ENCODE results near the gene DHRS3. TPM values are rescaled to one million over a fixed set of nuclear protein-coding genes. Genes with fewer than 3 reads are reported as not detected.
A peak's percentile ranks its signal among the peaks of the same experiment; 100 is the strongest.

The DHRS3 gene
- total RNA-seq, 4 donors from 2014 or later: 180 to 449 (median 358) TPM

DNA sequence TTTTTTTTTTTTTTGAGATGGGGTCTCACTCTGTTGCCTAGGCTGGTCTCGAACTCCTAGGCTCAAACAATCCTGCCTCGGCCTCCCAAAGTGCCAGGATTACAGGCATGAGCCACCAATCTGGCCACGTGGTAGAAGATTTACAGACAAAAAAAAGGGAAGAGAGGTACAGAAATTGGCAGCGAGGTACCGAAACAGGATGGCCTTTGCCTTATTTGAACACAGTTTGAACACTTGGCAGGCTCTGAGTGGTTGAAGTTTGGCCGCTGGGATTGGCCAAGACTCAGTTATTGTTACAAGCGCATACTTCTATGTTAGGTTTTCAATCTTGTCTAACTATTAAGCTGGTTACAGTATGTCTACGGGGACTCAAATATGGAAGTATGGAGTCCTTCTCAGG lies 19.7 kb upstream of the DHRS3 start:
- Histone ChIP-seq H3K27me3 (no peaks in the 10 kb centered on the region), H3K27ac (no peak overlapping the region), H3K4me3 (no peak overlapping the region), H3K36me3 (no peaks in the 10 kb centered on the region), H3K9me3 (peaks cover 0 to 26% (median 5%) of the 10 kb centered on the region in 4 donors), H3K4me1 (peaks cover 0 to 13% (median 0%) of the 10 kb centered on the region in 4 donors)
- TF ChIP-seq POLR2A (IDR thresholded peaks at IDR 0.05) (no peak), EP300 (IDR thresholded peaks at IDR 0.05) (no peak)
- TF ChIP-seq, protein P1, sequence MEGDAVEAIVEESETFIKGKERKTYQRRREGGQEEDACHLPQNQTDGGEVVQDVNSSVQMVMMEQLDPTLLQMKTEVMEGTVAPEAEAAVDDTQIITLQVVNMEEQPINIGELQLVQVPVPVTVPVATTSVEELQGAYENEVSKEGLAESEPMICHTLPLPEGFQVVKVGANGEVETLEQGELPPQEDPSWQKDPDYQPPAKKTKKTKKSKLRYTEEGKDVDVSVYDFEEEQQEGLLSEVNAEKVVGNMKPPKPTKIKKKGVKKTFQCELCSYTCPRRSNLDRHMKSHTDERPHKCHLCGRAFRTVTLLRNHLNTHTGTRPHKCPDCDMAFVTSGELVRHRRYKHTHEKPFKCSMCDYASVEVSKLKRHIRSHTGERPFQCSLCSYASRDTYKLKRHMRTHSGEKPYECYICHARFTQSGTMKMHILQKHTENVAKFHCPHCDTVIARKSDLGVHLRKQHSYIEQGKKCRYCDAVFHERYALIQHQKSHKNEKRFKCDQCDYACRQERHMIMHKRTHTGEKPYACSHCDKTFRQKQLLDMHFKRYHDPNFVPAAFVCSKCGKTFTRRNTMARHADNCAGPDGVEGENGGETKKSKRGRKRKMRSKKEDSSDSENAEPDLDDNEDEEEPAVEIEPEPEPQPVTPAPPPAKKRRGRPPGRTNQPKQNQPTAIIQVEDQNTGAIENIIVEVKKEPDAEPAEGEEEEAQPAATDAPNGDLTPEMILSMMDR (IDR thresholded peaks at IDR 0.05): no peak
- whole genome bisulfite sequencing, 2 donors: 85 to 88% methylated on average over 8 of the region's 8 CpGs
- DNase-seq (ENCODE audit: low spot score in 2 of 2): no peak

DNA sequence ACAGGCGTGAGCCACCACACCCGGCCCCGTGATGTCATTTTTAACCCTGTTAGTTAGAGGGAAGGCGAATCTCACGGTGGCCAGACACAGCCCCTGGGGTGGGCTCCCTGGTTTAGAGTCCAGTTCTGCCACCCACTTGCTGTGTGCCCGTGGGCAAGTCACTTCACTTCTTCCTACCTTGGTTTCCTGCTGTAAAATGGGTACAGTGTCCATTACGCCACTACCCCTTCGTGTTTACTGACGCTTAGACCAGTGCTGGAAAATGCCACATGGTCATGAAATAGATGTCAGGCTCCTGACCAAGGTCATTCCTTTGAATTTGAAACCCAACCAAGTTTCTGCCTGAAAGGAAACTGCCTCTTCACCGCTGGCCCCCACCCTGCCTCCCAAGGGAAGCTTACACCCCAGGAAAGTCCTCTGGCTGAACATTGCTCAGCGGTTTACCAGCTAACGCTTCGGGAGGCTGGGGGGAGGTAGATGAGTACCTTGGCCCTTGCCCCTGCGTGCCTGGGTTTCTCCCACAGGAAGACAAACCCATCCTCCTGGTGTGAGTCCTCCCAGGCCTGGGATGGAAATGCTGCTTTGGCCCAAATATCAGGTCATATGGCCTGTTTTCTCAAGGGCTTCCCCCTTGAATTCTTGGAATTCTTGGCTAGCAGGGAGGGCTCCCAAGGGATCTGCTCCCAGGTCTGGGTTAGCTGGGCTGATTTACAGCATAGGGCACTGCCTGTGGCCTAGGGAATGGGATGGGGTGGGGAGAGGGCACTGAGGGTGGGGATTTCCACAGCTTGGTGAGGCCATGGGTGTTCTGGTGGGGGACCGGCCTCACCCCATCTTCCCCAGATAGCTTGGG lies 18.3 kb upstream of the DHRS3 start:
- Histone ChIP-seq H3K4me3 (no peak overlapping the region), H3K9me3 (peaks cover 0 to 24% (median 5%) of the 10 kb centered on the region in 4 donors), H3K4me1 (peaks cover 0 to 13% (median 0%) of the 10 kb centered on the region in 4 donors), H3K27me3 (no peaks in the 10 kb centered on the region), H3K27ac (peak overlapping the region in 2 of 4 donors; percentile 27 to 45), H3K36me3 (no peaks in the 10 kb centered on the region)
- peak in 1 of 2 donors; percentile 43 for DNase-seq (ENCODE audit: low spot score in 2 of 2)
- TF ChIP-seq EP300 (IDR thresholded peaks at IDR 0.05) (peak in 1 of 2 donors; percentile 66), POLR2A (IDR thresholded peaks at IDR 0.05) (no peak)
- TF ChIP-seq, protein P1 (IDR thresholded peaks at IDR 0.05): no peak
- WGBS, 2 donors: 74 to 81% methylated on average over 13 to 14 of the region's 15 CpGs

DNA sequence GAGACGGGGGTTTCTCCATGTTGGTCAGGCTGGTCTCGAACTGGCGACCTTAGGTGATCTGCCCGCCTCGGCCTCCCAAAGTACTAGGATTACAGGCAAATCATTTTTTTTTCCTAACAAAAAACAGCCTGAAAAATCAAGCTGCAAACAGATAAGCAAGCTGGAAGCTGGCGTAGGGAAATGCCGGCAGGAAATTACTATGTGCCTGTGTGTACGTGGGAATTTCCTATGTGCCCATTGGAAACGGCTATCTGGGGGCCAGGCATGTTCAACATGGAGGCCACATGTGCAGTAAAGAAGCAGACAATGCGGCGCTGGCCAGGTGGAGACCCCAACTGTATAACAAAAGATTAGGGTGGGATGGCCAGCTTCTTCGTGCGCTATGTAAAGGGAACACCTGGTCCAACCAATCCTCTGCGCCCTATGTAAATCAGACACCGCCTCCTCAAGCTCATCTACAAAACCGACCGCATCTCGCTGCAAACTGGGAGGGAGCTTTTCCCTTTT lies 16.7 kb upstream of the DHRS3 start:
- no peak for DNase-seq (ENCODE audit: low spot score in 2 of 2)
- no peaks in the 10 kb centered on the region for H3K27me3 ChIP-seq
- peaks cover 0 to 8% (median 0%) of the 10 kb centered on the region in 4 donors for H3K9me3 ChIP-seq
- H3K4me1 ChIP-seq: peaks cover 0 to 16% (median 0%) of the 10 kb centered on the region in 4 donors
- 90 to 91% methylated on average over 13 to 18 of the region's 18 CpGs for WGBS, 2 donors
- TF ChIP-seq, protein P1 (IDR thresholded peaks at IDR 0.05): no peak
- TF ChIP-seq EP300 (IDR thresholded peaks at IDR 0.05) (no peak), POLR2A (IDR thresholded peaks at IDR 0.05) (no peak)
- H3K4me3 ChIP-seq: no peak overlapping the region
- no peaks in the 10 kb centered on the region for H3K36me3 ChIP-seq
- no peak overlapping the region for H3K27ac ChIP-seq

DNA sequence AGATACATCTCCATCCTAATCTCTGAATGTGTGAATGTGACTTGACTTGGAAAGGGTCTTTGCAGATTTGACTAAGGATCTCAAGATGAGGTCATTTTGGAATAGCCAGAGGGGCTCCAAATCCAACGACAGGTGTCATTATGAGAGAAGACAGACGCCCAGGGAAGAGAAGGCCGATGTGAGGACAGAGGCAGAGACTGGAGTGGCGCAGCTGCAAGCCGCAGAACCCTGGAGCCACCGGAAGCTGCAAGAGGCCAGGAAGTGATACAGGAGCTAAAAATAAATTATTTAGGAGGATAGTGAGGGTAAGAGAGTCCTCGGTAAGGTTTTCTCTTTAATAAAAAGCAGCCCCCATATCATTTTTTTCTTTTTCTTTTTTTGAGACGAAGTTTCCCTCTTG lies 16.1 kb upstream of the DHRS3 start:
- H3K4me1 ChIP-seq: peaks cover 0 to 16% (median 0%) of the 10 kb centered on the region in 4 donors
- TF ChIP-seq POLR2A (IDR thresholded peaks at IDR 0.05) (no peak), EP300 (IDR thresholded peaks at IDR 0.05) (no peak)
- TF ChIP-seq, protein P1 (IDR thresholded peaks at IDR 0.05): no peak
- peaks cover 0 to 2% (median 0%) of the 10 kb centered on the region in 4 donors for H3K9me3 ChIP-seq
- H3K36me3 ChIP-seq: no peaks in the 10 kb centered on the region
- no peak overlapping the region for H3K4me3 ChIP-seq
- no peak for DNase-seq (ENCODE audit: low spot score in 2 of 2)
- 74 to 77% methylated on average over 8 of the region's 8 CpGs for WGBS, 2 donors
- no peak overlapping the region for H3K27ac ChIP-seq
- no peaks in the 10 kb centered on the region for H3K27me3 ChIP-seq

DNA sequence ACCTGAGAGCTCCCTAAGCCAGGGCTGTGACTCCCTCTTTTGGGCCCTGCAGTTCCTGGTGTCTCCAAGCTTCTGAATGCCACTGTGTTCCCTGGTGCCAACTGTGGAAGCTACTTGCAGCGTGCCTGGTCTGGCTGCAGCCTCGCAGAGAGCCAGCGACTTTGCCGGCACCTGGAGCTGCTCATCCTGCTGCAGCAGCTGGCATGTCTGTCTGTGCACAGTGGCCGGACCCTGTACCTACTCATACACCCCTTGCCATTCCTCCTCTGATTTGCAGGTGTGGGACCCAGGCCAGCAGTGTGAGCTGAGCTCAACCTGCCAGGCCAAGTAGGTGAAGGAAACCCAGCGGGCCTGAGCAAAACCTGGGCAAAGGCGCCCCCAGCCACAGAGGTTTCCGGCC lies 13.6 kb upstream of the DHRS3 start:
- H3K36me3 ChIP-seq: no peaks in the 10 kb centered on the region
- WGBS, 2 donors: 94 to 96% methylated on average over 8 of the region's 8 CpGs
- TF ChIP-seq, protein P1 (IDR thresholded peaks at IDR 0.05): no peak
- TF ChIP-seq POLR2A (IDR thresholded peaks at IDR 0.05): no peak
- TF ChIP-seq EP300 (IDR thresholded peaks at IDR 0.05): no peak
- no peaks in the 10 kb centered on the region for H3K9me3 ChIP-seq
- no peak overlapping the region for H3K27ac ChIP-seq
- peaks cover 0 to 15% (median 0%) of the 10 kb centered on the region in 4 donors for H3K4me1 ChIP-seq
- H3K27me3 ChIP-seq: no peaks in the 10 kb centered on the region
- H3K4me3 ChIP-seq: no peak overlapping the region
- DNase-seq (ENCODE audit: low spot score in 2 of 2): no peak
